ENCODE measurements around the gene CMIP.
A peak's percentile ranks its signal among the peaks of the same experiment; 100 is the strongest.

CMIP gene

GRCh38 chr16:81485824-81486539, 41.4 kb downstream of the CMIP start:
- peak; percentile 76 for DNase-seq

GRCh38 chr16:81486540-81487061, 42.0 kb downstream of the CMIP start:
- in situ Hi-C loops (cut with HindIII; ENCODE audit: low pct_ligation_motif_present, low sequenced_read_pairs): loop anchor here (25.0 kb wide), 1 partner anchor 226 kb away; no protein-coding TSS in a partner anchor
- DNase-seq: peak; percentile 79
- no peaks in the 10 kb centered on the region for H3K27me3 ChIP-seq (replicated peaks)
- H3K4me3 ChIP-seq (ENCODE audit: low read depth, low read length): no peak overlapping the region
- H3K36me3 ChIP-seq (replicated peaks): no peaks in the 10 kb centered on the region
- TF ChIP-seq CTCF (IDR thresholded peaks at IDR 0.05; ENCODE audit: low read depth, low read length, missing control alignments): no peak
- H3K27ac ChIP-seq: peak overlapping the region; percentile 89

More at GRCh38 chr16:81485824-81486539, 41.4 kb downstream of the CMIP start:
- Histone ChIP-seq H3K27me3 (replicated peaks) (no peaks in the 10 kb centered on the region), H3K27ac (peak overlapping the region; percentile 89), H3K4me3 (ENCODE audit: low read depth, low read length) (no peak overlapping the region), H3K36me3 (replicated peaks) (no peaks in the 10 kb centered on the region)
- in situ Hi-C loops (cut with HindIII; ENCODE audit: low pct_ligation_motif_present, low sequenced_read_pairs): loop anchor here (25.0 kb wide), 1 partner anchor 226 kb away; no protein-coding TSS in a partner anchor
- TF ChIP-seq CTCF (IDR thresholded peaks at IDR 0.05; ENCODE audit: low read depth, low read length, missing control alignments): no peak

- Histone ChIP-seq H3K4me3 (ENCODE audit: low read depth, low read length) (no peak overlapping the region), H3K27ac (peak overlapping the region; percentile 89), H3K27me3 (replicated peaks) (no peaks in the 10 kb centered on the region), H3K36me3 (replicated peaks) (no peaks in the 10 kb centered on the region)
- TF ChIP-seq CTCF (IDR thresholded peaks at IDR 0.05; ENCODE audit: low read depth, low read length, missing control alignments): no peak
- DNase-seq: no peak
- in situ Hi-C loops (cut with HindIII; ENCODE audit: low pct_ligation_motif_present, low sequenced_read_pairs): loop anchor here (25.0 kb wide), 1 partner anchor 225 kb away; no protein-coding TSS in a partner anchor
These were observed 42.7 kb downstream of the CMIP start for GRCh38 chr16:81487301-81487720.

GRCh38 chr16:81488687-81489411, 44.2 kb downstream of the CMIP start:
- no peak overlapping the region for H3K4me3 ChIP-seq (ENCODE audit: low read depth, low read length)
- DNase-seq: no peak
- no peaks in the 10 kb centered on the region for H3K36me3 ChIP-seq (replicated peaks)
- H3K27me3 ChIP-seq (replicated peaks): no peaks in the 10 kb centered on the region
- no peak for TF ChIP-seq CTCF (IDR thresholded peaks at IDR 0.05; ENCODE audit: low read depth, low read length, missing control alignments)
- H3K27ac ChIP-seq: no peak overlapping the region
- in situ Hi-C loops (cut with HindIII; ENCODE audit: low pct_ligation_motif_present, low sequenced_read_pairs): loop anchor here (25.0 kb wide), 1 partner anchor 223 kb away; no protein-coding TSS in a partner anchor

- Histone ChIP-seq H3K36me3 (replicated peaks) (no peaks in the 10 kb centered on the region), H3K4me3 (ENCODE audit: low read depth, low read length) (no peak overlapping the region), H3K27me3 (replicated peaks) (no peaks in the 10 kb centered on the region), H3K27ac (no peak overlapping the region)
- no peak for TF ChIP-seq CTCF (IDR thresholded peaks at IDR 0.05; ENCODE audit: low read depth, low read length, missing control alignments)
- no peak for DNase-seq
- in situ Hi-C loops (cut with HindIII; ENCODE audit: low pct_ligation_motif_present, low sequenced_read_pairs): loop anchor here (25.0 kb wide), 1 partner anchor 223 kb away; no protein-coding TSS in a partner anchor
These were observed 45.1 kb downstream of the CMIP start for GRCh38 chr16:81489547-81490267.
